GM23338 (cell line): ENCODE measurements around the gene TMEM179B. TPM values are rescaled to one million over a fixed set of nuclear protein-coding genes. Genes with fewer than 3 reads are reported as not detected.

ENCODE experiments used
- ATAC-seq: fragments of 200-7000 bp; cut with Tn5 transposase; 3 replicates; pipeline ENCODE4 v1.9.1; 2020
- DNase-seq: peaks from one replicate; pipeline ENCODE4 v3.0.0-alpha.2; 2015; ENCODE audit warnings: low spot score
- H2AFZ ChIP-seq: fragments of 200-600 bp; sonication (generic); 2 replicates; pipeline ENCODE4 v1.8.0; 2016; ENCODE audit warnings: antibody characterized with exemption, mild to moderate bottlenecking, moderate library complexity
- H3F3A ChIP-seq: fragments of 200-600 bp; sonication (generic); replicated peaks from 2 replicates; pipeline ENCODE4 v1.8.0; 2017; ENCODE audit warnings: antibody characterized with exemption, mixed run types, low read depth
- H3K27ac ChIP-seq: fragments of 200-600 bp; sonication (generic); 2 replicates; pipeline ENCODE4 v1.6.1; 2016; ENCODE audit warnings: low read depth
- H3K27me3 ChIP-seq: fragments of 200-600 bp; sonication (generic); 2 replicates; pipeline ENCODE4 v1.8.0; 2016; ENCODE audit warnings: mild to moderate bottlenecking, mixed run types, moderate library complexity; ENCODE audit not compliant: insufficient read depth
- H3K36me3 ChIP-seq: fragments of 200-600 bp; sonication (generic); 2 replicates; pipeline ENCODE4 v1.8.0; 2016; ENCODE audit warnings: mild to moderate bottlenecking; ENCODE audit not compliant: insufficient read depth
- H3K4me1 ChIP-seq: fragments of 200-600 bp; sonication (generic); 2 replicates; pipeline ENCODE4 v1.8.0; 2016; ENCODE audit warnings: mild to moderate bottlenecking, moderate library complexity; ENCODE audit not compliant: insufficient read depth
- H3K4me2 ChIP-seq: fragments of 200-600 bp; sonication (generic); 2 replicates; pipeline ENCODE4 v1.7.1; 2017; ENCODE audit warnings: mixed run types
- H3K4me3 ChIP-seq: fragments of 200-600 bp; sonication (generic); 2 replicates; pipeline ENCODE4 v1.6.1; 2016; ENCODE audit warnings: mixed run types
- H3K79me2 ChIP-seq: fragments of 200-600 bp; sonication (generic); replicated peaks from 2 replicates; pipeline ENCODE4 v1.8.0; 2017; ENCODE audit warnings: mild to moderate bottlenecking; ENCODE audit not compliant: insufficient read depth
- H3K9me2 ChIP-seq: fragments of 200-600 bp; sonication (generic); 2 replicates; pipeline ENCODE4 v1.8.0; 2017; ENCODE audit not compliant: insufficient read depth
- H4K20me1 ChIP-seq: fragments of 200-600 bp; sonication (generic); replicated peaks from 2 replicates; pipeline ENCODE4 v1.8.0; 2017; ENCODE audit warnings: mild to moderate bottlenecking; ENCODE audit not compliant: insufficient read depth
- H3K27ac Mint-ChIP-seq: 2 replicates; pipeline ENCODE4 v1.8.0; 2020; ENCODE audit warnings: inconsistent platforms, mild to moderate bottlenecking, moderate library complexity, mixed read lengths
- H3K27me3 Mint-ChIP-seq: 3 replicates; pipeline ENCODE4 v1.8.0; 2022; ENCODE audit warnings: low read depth, mild to moderate bottlenecking, moderate library complexity, mixed read lengths, inconsistent platforms; ENCODE audit not compliant: insufficient read depth, poor library complexity
- H3K36me3 Mint-ChIP-seq: 3 replicates; pipeline ENCODE4 v1.8.0; 2021; ENCODE audit warnings: low read depth, mild to moderate bottlenecking, inconsistent platforms, moderate library complexity, mixed read lengths
- H3K4me1 Mint-ChIP-seq: 3 replicates; pipeline ENCODE4 v1.8.0; 2020; ENCODE audit warnings: mild to moderate bottlenecking, inconsistent platforms, mixed read lengths
- H3K4me3 Mint-ChIP-seq: 3 replicates; pipeline ENCODE4 v1.8.0; 2021; ENCODE audit warnings: moderate library complexity, mild to moderate bottlenecking, inconsistent platforms, mixed read lengths
- H3K9me3 Mint-ChIP-seq: 3 replicates; pipeline ENCODE4 v1.8.0; 2020; ENCODE audit warnings: moderate library complexity, mild to moderate bottlenecking, inconsistent platforms, mixed read lengths
- CREB1 ChIP-seq: fragments of 250-450 bp; sonication (Bioruptor Pico); IDR thresholded peaks from 2 replicates; pipeline ENCODE4 v1.5.0; 2020; ENCODE audit warnings: low read depth, mild to moderate bottlenecking, moderate library complexity
- EZH2 ChIP-seq: fragments of 200-600 bp; sonication (generic); IDR thresholded peaks from one replicate; pipeline ENCODE4 v1.8.0; 2017; ENCODE audit warnings: antibody characterized with exemption, mild to moderate bottlenecking, low read depth; ENCODE audit not compliant: unreplicated experiment
- EZH2phosphoT487 ChIP-seq: fragments of 200-600 bp; sonication (generic); IDR thresholded peaks from one replicate; pipeline ENCODE4 v1.8.1; 2018; ENCODE audit warnings: antibody characterized with exemption; ENCODE audit not compliant: unreplicated experiment
- JUNB ChIP-seq: IDR thresholded peaks from one replicate; pipeline ENCODE4 v1.6.1; 2016; ENCODE audit warnings: antibody characterized with exemption; ENCODE audit not compliant: unreplicated experiment
- NANOG ChIP-seq: IDR thresholded peaks from 2 replicates; pipeline ENCODE4 v1.6.1; 2016; ENCODE audit warnings: antibody characterized with exemption, borderline replicate concordance
- POLR2AphosphoS5 ChIP-seq: IDR thresholded peaks from 2 replicates; pipeline ENCODE4 v1.6.1; 2016; ENCODE audit warnings: antibody characterized with exemption, low read depth
- STAT1 ChIP-seq: IDR thresholded peaks from one replicate; pipeline ENCODE4 v1.6.1; 2016; ENCODE audit warnings: antibody characterized with exemption; ENCODE audit not compliant: unreplicated experiment
- ZNF114 ChIP-seq: fragments of 250-450 bp; sonication (Bioruptor Pico); IDR thresholded peaks from 2 replicates; pipeline ENCODE4 v1.5.0; 2020; ENCODE audit warnings: mild to moderate bottlenecking, moderate library complexity
- ZNF331 ChIP-seq: fragments of 250-450 bp; sonication (Bioruptor Pico); IDR thresholded peaks from 2 replicates; pipeline ENCODE4 v1.5.0; 2020; ENCODE audit warnings: low read depth, mild to moderate bottlenecking, moderate library complexity
- polyA plus RNA-seq: library from polyadenylated mRNA; unstranded; fragments of >200 nt; fragmentation: Nextera tagmentation; extraction: Ambion mirVana; gene quantifications from 2 replicates; pipeline ENCODE4 v1.2.1, GENCODE V29; 2016
- total RNA-seq: library from RNA; depleted of rRNA; stranded (reverse); fragments of >200 nt; shearing (Covaris generic); gene quantifications from 2 replicates; pipeline ENCODE4 v1.2.3, GENCODE V29; 2014
- TF ChIP-seq, protein P1 (sequence below), 2 experiments: fragments of 200-600 bp in 1 of 2; sonication (generic) in 1 of 2; conservative IDR thresholded peaks; 2 replicates each; pipeline versions ENCODE4 v1.5.1 to v1.6.1; 2016 to 2017; ENCODE audit warnings: antibody characterized with exemption in 2 of 2, low read depth in 2 of 2, mild to moderate bottlenecking in 2 of 2, moderate library complexity in 1 of 2
- TF ChIP-seq, protein P2 (sequence below): IDR thresholded peaks from 2 replicates; pipeline ENCODE4 v1.6.1; 2016; ENCODE audit warnings: antibody characterized with exemption
- TF ChIP-seq, protein P3 (sequence below): IDR thresholded peaks from one replicate; pipeline ENCODE4 v1.6.1; 2018; ENCODE audit warnings: antibody characterized with exemption; ENCODE audit not compliant: unreplicated experiment

Gene TMEM179B
- total and polyA plus RNA-seq, 2 experiments from 2014 or later, result 16.9 to 17.5 TPM

- TF ChIP-seq, protein P1, sequence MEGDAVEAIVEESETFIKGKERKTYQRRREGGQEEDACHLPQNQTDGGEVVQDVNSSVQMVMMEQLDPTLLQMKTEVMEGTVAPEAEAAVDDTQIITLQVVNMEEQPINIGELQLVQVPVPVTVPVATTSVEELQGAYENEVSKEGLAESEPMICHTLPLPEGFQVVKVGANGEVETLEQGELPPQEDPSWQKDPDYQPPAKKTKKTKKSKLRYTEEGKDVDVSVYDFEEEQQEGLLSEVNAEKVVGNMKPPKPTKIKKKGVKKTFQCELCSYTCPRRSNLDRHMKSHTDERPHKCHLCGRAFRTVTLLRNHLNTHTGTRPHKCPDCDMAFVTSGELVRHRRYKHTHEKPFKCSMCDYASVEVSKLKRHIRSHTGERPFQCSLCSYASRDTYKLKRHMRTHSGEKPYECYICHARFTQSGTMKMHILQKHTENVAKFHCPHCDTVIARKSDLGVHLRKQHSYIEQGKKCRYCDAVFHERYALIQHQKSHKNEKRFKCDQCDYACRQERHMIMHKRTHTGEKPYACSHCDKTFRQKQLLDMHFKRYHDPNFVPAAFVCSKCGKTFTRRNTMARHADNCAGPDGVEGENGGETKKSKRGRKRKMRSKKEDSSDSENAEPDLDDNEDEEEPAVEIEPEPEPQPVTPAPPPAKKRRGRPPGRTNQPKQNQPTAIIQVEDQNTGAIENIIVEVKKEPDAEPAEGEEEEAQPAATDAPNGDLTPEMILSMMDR (conservative IDR thresholded peaks at IDR 0.05; ENCODE audit: low read depth in 2 of 2), result no peak
- TF ChIP-seq EZH2phosphoT487, result no peak
- TF ChIP-seq, protein P2, sequence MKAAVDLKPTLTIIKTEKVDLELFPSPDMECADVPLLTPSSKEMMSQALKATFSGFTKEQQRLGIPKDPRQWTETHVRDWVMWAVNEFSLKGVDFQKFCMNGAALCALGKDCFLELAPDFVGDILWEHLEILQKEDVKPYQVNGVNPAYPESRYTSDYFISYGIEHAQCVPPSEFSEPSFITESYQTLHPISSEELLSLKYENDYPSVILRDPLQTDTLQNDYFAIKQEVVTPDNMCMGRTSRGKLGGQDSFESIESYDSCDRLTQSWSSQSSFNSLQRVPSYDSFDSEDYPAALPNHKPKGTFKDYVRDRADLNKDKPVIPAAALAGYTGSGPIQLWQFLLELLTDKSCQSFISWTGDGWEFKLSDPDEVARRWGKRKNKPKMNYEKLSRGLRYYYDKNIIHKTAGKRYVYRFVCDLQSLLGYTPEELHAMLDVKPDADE, result no peak
- no peak for TF ChIP-seq EZH2
Observed at GRCh38 chr11:62789576-62789975, 2.4 kb downstream of the TMEM179B start (continued).

DNA sequence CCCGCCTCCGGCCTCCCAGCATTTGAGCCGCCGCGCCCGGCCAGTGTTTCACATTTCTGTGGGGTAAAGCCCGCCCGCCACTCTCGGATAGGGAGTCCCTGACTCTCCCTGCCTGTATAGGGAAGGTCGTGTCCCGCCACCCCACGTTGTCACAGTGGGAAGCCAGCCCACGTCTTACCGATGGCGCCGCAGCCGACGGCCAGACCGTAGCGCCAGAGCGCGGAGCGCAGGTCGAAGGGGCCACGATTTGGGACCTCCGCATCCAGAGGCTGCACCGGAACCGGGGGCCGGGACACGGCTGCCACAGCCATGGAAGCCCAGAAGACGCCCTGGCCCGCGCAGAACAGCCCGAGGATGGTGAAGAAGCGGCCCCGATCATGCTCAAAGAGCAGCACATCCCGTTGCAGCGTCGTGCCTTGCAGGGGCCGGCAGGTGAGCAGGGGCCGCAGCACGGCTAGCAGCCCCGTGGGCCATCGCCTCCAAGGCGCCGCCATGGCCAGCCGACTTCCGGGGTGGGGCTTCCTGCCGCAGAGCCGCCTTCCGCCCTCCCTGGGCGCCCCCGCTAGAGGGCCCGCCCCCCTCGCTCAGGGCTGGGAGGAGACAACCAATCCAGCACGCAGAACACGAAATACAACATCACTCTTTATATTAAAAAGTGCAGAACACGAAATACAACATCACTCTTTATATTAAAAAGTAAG, 4.4 kb downstream of the TMEM179B start, which contains the start of gene TMEM223:
TSS of gene TMEM223 (minus strand) at position 506 of the 701 bp plus-strand sequence. CDS start at position 494, 12 bp downstream.
- peak; percentile 94 for DNase-seq
- Mint-ChIP-seq H3K4me3 (peak within 1 kb of the TSS; percentile 94), H3K9me3 (no peaks in the 10 kb centered on the region; the same call in 2 of the 3 replicates), H3K4me1 (peaks cover 26% of the 10 kb centered on the region), H3K27me3 (peaks cover 21% of the 10 kb centered on the region), H3K36me3 (peaks cover 77% of the 10 kb centered on the region), H3K27ac (peak within 1 kb of the TSS; percentile 89)
- Histone ChIP-seq H3K27ac (peak within 1 kb of the TSS; percentile 85), H3K27me3 (no peaks in the 10 kb centered on the region), H3K36me3 (peaks cover 43% of the 10 kb centered on the region), H3K4me2 (peak within 1 kb of the TSS; percentile 97), H4K20me1 (peaks cover 3% of the 10 kb centered on the region), H3F3A (peaks cover 63% of the 10 kb centered on the region), H3K4me1 (peaks cover 11% of the 10 kb centered on the region; the same call in 1 of the 2 replicates), H3K79me2 (peaks cover 40% of the 10 kb centered on the region), H3K4me3 (peak within 1 kb of the TSS; percentile 98), H2AFZ (peak within 1 kb of the TSS; percentile 80; the same call in 1 of the 2 replicates), H3K9me2 (no peaks in the 10 kb centered on the region)
- ATAC-seq, result peak; percentile 80
- TF ChIP-seq, protein P3, sequence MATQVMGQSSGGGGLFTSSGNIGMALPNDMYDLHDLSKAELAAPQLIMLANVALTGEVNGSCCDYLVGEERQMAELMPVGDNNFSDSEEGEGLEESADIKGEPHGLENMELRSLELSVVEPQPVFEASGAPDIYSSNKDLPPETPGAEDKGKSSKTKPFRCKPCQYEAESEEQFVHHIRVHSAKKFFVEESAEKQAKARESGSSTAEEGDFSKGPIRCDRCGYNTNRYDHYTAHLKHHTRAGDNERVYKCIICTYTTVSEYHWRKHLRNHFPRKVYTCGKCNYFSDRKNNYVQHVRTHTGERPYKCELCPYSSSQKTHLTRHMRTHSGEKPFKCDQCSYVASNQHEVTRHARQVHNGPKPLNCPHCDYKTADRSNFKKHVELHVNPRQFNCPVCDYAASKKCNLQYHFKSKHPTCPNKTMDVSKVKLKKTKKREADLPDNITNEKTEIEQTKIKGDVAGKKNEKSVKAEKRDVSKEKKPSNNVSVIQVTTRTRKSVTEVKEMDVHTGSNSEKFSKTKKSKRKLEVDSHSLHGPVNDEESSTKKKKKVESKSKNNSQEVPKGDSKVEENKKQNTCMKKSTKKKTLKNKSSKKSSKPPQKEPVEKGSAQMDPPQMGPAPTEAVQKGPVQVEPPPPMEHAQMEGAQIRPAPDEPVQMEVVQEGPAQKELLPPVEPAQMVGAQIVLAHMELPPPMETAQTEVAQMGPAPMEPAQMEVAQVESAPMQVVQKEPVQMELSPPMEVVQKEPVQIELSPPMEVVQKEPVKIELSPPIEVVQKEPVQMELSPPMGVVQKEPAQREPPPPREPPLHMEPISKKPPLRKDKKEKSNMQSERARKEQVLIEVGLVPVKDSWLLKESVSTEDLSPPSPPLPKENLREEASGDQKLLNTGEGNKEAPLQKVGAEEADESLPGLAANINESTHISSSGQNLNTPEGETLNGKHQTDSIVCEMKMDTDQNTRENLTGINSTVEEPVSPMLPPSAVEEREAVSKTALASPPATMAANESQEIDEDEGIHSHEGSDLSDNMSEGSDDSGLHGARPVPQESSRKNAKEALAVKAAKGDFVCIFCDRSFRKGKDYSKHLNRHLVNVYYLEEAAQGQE, result no peak
- TF ChIP-seq POLR2AphosphoS5 (peak; percentile 97), EZH2 (no peak), STAT1 (no peak), ZNF331 (CRISPR knock-in tag) (no peak), ZNF114 (no peak), EZH2phosphoT487 (no peak), NANOG (no peak), CREB1 (CRISPR knock-in tag) (peak; percentile 38; the same call in 1 of the 2 replicates), JUNB (no peak)
- TF ChIP-seq, protein P1 (conservative IDR thresholded peaks at IDR 0.05; ENCODE audit: low read depth in 2 of 2), result peak in 1 of 2 experiments; percentile 24; a peak in 1 of 4 replicates
- TF ChIP-seq, protein P2, result peak; percentile 82
